ENCODE results near the gene DCDC2.

DNA sequence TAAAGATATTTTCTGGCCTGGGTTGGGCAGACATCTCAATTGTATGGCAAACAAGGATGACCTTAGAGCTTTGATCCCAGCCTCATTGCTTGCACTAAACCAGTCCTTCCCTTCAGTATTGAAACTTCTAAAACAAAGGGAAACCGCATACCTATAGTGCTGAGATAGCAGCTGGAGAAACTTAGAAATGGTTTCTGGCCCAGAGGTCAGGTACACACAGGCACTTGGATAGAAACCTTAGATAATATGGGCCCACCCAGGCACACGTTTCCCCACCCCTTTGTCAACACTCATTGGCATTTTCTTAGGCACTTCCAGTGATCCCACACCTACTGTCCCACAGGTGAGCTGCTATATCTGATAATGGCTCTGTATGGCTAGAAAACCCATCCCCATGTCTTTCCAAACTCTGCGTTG, 209.7 kb downstream of the DCDC2 start:
- TF ChIP-seq, protein P1, sequence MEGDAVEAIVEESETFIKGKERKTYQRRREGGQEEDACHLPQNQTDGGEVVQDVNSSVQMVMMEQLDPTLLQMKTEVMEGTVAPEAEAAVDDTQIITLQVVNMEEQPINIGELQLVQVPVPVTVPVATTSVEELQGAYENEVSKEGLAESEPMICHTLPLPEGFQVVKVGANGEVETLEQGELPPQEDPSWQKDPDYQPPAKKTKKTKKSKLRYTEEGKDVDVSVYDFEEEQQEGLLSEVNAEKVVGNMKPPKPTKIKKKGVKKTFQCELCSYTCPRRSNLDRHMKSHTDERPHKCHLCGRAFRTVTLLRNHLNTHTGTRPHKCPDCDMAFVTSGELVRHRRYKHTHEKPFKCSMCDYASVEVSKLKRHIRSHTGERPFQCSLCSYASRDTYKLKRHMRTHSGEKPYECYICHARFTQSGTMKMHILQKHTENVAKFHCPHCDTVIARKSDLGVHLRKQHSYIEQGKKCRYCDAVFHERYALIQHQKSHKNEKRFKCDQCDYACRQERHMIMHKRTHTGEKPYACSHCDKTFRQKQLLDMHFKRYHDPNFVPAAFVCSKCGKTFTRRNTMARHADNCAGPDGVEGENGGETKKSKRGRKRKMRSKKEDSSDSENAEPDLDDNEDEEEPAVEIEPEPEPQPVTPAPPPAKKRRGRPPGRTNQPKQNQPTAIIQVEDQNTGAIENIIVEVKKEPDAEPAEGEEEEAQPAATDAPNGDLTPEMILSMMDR (IDR thresholded peaks at IDR 0.05), result no peak
- TF ChIP-seq POLR2A (IDR thresholded peaks at IDR 0.05) (no peak), POLR2AphosphoS5 (IDR thresholded peaks at IDR 0.05) (no peak)

All from sigmoid colon (tissue), 4 donors.